Stimulated activated naive CD8-positive, alpha-beta T cell treated with anti-CD3 and anti-CD28 coated beads, Interleukin-15, amount 100 ng/mL, for 72 hours (primary cell): ENCODE measurements around the gene DISP3.

Experiments
- ATAC-seq: fragments of 150-1000 bp; cut with Tn5 transposase; 2 replicates; pipeline ENCODE4 v1.10.0; 2021; ENCODE audit warnings: mild to moderate bottlenecking, moderate library complexity
- DNase-seq, 2 donors: peaks; one replicate each; pipeline ENCODE4 v3.0.0; 2021 to 2022
- H3K27ac Mint-ChIP-seq, 2 donors: one replicate each; pipeline ENCODE4 v1.8.0; 2022; ENCODE audit warnings: mild to moderate bottlenecking in 2 of 2, mixed read lengths in 2 of 2, moderate library complexity in 2 of 2
- H3K27me3 Mint-ChIP-seq: one replicate; pipeline ENCODE4 v1.8.0; 2022; ENCODE audit warnings: mixed read lengths
- H3K4me1 Mint-ChIP-seq: one replicate; pipeline ENCODE4 v1.8.0; 2022; ENCODE audit warnings: mild to moderate bottlenecking, mixed read lengths
- H3K4me3 Mint-ChIP-seq, 2 donors: one replicate each; pipeline ENCODE4 v1.8.0; 2022; ENCODE audit warnings: mild to moderate bottlenecking in 2 of 2, mixed read lengths in 2 of 2, moderate library complexity in 1 of 2
- H3K9me3 Mint-ChIP-seq, 2 donors: one replicate each; pipeline ENCODE4 v1.8.0; 2022; ENCODE audit warnings: mixed read lengths in 2 of 2

The DISP3 gene

GRCh38 chr1:11492235-11492634 is 13.3 kb downstream of the DISP3 start:
- H3K27ac Mint-ChIP-seq = no peak overlapping the region
- peaks cover 18% of the 10 kb centered on the region for H3K27me3 Mint-ChIP-seq
- no peak overlapping the region for H3K4me3 Mint-ChIP-seq
- no peak for ATAC-seq
- H3K9me3 Mint-ChIP-seq = no peaks in the 10 kb centered on the region
- no peaks in the 10 kb centered on the region for H3K4me1 Mint-ChIP-seq
- no peak for DNase-seq

DNA sequence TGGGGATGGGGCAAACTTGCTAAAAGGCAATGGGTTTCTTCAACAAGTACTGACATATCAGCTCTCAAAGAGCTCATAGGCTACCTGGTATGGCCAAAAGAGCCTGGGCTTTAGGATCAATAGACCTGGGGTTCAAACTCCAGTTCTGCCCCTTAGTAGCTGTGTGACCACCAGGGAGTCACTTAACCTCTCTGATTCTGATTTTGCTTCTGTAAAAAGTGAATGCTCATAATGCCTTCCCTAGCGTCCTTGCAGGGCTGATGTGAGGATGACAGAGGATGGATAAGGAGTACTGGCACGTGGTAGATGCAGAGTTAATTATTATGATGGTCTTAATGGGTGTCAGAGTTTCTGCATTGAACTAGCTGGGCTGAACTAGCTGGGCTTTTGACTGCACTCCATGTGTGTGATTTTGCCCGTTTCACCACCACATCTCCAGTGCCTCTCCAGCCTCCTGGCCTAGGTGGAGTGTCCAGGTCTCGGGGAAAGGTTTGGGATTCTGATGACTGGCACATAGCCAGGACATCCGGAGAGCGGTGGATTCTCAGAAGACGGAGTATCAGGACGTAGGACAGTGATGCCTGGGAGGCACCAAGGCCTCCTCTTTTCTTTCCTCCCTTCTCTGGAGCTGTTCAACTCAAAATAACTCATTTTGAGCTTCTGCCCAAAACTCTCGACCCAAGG is 15.2 kb downstream of the DISP3 start:
- H3K9me3 Mint-ChIP-seq = no peaks in the 10 kb centered on the region
- H3K4me3 Mint-ChIP-seq = no peak overlapping the region
- H3K27me3 Mint-ChIP-seq = peaks cover 8% of the 10 kb centered on the region
- DNase-seq (no peak), ATAC-seq (no peak)
- no peaks in the 10 kb centered on the region for H3K4me1 Mint-ChIP-seq
- peak overlapping the region in 1 of 2 donors; percentile 27 for H3K27ac Mint-ChIP-seq

DNA sequence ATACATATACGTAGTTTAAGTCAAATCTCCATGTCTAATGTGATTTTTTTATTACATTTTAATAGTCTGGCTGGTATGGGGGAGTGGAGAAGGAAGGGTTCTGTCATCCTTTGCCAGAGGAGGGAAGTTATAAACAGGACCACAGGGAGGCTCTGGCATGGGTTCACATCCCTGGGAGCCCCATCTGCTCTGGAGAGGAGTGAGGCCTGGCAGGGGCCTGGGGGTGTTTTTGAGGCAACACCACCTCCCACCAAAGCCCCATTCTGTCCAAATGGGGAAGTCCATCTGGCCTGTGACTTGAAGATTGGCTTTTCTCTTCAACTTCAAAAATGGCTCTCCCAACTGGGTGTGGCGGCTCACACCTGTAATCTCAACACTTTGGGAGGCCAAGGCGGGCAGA is 15.8 kb downstream of the DISP3 start:
- H3K4me3 Mint-ChIP-seq = no peak overlapping the region
- H3K27me3 Mint-ChIP-seq = peaks cover 8% of the 10 kb centered on the region
- no peak overlapping the region for H3K27ac Mint-ChIP-seq
- H3K4me1 Mint-ChIP-seq = no peaks in the 10 kb centered on the region
- DNase-seq = no peak
- no peak for ATAC-seq
- no peaks in the 10 kb centered on the region for H3K9me3 Mint-ChIP-seq

DNA sequence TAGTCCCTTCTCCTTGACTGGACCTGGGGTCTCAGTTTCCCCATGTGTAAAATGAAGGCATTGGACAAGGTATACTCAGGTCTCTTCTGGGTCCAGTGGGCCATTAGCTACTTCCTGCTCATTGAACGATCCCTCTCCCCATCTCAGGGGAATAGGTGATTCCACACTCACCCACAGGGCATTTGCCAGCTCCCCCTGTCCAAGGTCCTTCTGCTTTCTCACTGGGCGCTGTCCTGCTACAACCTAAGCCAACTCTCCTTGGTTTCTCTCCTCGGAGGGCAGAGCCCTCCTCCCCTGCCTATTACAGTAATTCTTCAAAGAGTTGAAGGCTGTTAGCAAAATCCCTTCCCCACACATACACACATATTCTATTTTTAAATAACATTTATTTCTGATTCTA is 16.6 kb downstream of the DISP3 start:
- Mint-ChIP-seq H3K4me3 (no peak overlapping the region), H3K4me1 (no peaks in the 10 kb centered on the region), H3K27me3 (peaks cover 15% of the 10 kb centered on the region), H3K9me3 (no peaks in the 10 kb centered on the region), H3K27ac (peak overlapping the region in 1 of 2 donors; percentile 16)
- ATAC-seq = no peak
- DNase-seq = no peak

GRCh38 chr1:11496551-11497080 is 17.7 kb downstream of the DISP3 start:
- Mint-ChIP-seq H3K27ac (no peak overlapping the region), H3K9me3 (peaks cover 0 to under 1% of the 10 kb centered on the region in 2 donors), H3K4me3 (no peak overlapping the region), H3K27me3 (peaks cover 25% of the 10 kb centered on the region), H3K4me1 (no peaks in the 10 kb centered on the region)
- no peak for ATAC-seq
- no peak for DNase-seq

- Mint-ChIP-seq H3K27ac (no peak overlapping the region), H3K4me1 (no peaks in the 10 kb centered on the region), H3K27me3 (peaks cover 33% of the 10 kb centered on the region), H3K9me3 (peaks cover 5 to 9% of the 10 kb centered on the region in 2 donors), H3K4me3 (no peak overlapping the region)
- ATAC-seq (no peak), DNase-seq (no peak)
Measured at GRCh38 chr1:11498956-11499594, 20.1 kb downstream of the DISP3 start.

- Mint-ChIP-seq H3K27me3 (peaks cover 33% of the 10 kb centered on the region), H3K9me3 (peaks cover 9 to 14% of the 10 kb centered on the region in 2 donors), H3K27ac (no peak overlapping the region), H3K4me1 (no peaks in the 10 kb centered on the region), H3K4me3 (no peak overlapping the region)
- ATAC-seq = no peak
- no peak for DNase-seq
Measured at GRCh38 chr1:11499601-11500331, 20.8 kb downstream of the DISP3 start.

GRCh38 chr1:11500881-11501280 is 21.9 kb downstream of the DISP3 start:
- H3K27me3 Mint-ChIP-seq = peaks cover 33% of the 10 kb centered on the region
- peak overlapping the region in 1 of 2 donors; percentile 36 for H3K4me3 Mint-ChIP-seq
- peaks cover 18 to 23% of the 10 kb centered on the region in 2 donors for H3K9me3 Mint-ChIP-seq
- DNase-seq (no peak), ATAC-seq (no peak)
- H3K27ac Mint-ChIP-seq = peak overlapping the region in 1 of 2 donors; percentile 82
- no peaks in the 10 kb centered on the region for H3K4me1 Mint-ChIP-seq

GRCh38 chr1:11501491-11501897 is 22.5 kb downstream of the DISP3 start:
- H3K4me3 Mint-ChIP-seq = peak overlapping the region; percentile 14 to 36
- H3K9me3 Mint-ChIP-seq = peaks cover 24 to 29% of the 10 kb centered on the region in 2 donors
- H3K4me1 Mint-ChIP-seq = no peaks in the 10 kb centered on the region
- peak overlapping the region in 1 of 2 donors; percentile 82 for H3K27ac Mint-ChIP-seq
- peak in 1 of 2 donors; percentile 45 for DNase-seq
- peak; percentile 69 for ATAC-seq
- H3K27me3 Mint-ChIP-seq = peaks cover 33% of the 10 kb centered on the region

DNA sequence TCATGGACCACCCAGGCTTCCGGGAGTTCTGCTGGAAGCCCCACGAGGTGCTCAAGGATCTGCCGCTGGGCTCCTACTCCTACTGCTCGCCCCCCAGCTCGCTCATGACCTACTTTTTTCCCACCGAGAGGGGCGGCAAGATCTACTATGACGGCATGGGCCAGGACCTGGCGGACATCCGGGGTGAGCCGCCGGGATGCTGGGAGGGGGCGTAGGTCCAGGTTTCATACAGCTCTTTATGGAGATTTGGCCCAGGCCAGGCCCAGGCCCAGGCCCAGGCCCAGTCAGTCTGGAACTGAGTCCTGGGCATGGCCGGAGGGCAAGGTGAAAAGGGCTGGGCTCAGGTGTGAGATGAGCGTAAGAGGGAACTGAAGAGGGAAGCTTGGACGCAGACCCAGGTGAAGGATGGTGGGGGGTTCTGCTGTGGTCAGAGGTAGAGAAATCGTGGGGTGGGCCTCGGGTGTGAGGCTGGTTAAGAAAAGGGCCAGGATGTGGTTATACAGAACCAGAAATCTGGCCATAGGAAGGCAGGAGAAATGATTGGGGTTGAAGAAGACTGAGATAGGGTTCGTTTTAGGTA is 23.0 kb downstream of the DISP3 start:
- Mint-ChIP-seq H3K4me3 (peak overlapping the region; percentile 0 to 14), H3K9me3 (peaks cover 25 to 31% of the 10 kb centered on the region in 2 donors)

DNA sequence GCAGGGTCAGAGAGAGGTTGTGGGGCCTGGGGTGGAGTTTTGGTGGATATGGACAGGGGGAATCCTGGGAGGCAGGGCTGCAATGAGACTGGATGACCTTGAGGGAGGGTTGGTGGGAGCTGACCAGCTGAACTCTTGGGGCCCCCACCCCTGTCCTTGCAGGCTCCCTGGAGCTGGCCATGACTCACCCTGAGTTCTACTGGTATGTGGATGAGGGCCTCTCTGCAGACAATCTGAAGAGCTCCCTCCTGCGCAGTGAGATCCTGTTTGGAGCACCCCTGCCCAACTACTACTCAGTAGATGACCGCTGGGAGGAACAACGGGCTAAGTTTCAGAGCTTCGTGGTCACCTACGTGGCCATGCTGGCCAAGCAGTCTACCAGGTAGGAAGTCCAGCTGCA is 23.6 kb downstream of the DISP3 start:
- Mint-ChIP-seq H3K27ac (no peak overlapping the region), H3K4me1 (no peaks in the 10 kb centered on the region), H3K9me3 (peaks cover 25 to 31% of the 10 kb centered on the region in 2 donors), H3K27me3 (peaks cover 33% of the 10 kb centered on the region), H3K4me3 (no peak overlapping the region)
- ATAC-seq = no peak
- no peak for DNase-seq

More for the DNA sequence above, 23.0 kb downstream of the DISP3 start:
- Mint-ChIP-seq H3K27ac (no peak overlapping the region), H3K27me3 (peaks cover 33% of the 10 kb centered on the region), H3K4me1 (no peaks in the 10 kb centered on the region)
- ATAC-seq = no peak
- no peak for DNase-seq

DNA sequence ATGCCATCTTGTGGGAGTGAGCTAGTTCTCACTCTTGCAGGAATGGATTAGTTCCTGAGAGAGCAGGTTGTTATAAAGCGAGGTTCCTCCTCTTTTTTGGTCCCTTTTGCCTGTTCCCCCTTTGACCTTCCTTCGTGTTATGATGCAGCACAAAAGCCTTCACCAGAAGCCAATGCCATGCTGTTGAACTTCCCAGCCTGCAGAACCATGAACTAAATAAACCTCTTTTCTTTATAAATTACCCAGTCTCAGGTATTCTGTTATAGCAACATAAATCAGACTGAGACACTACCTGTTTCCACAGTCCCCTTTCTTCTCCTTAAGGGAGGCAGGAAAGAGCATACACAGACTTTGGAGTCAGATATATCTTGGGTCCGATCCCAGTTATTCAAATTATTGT is 25.6 kb downstream of the DISP3 start:
- Mint-ChIP-seq H3K9me3 (peaks cover 25 to 39% of the 10 kb centered on the region in 2 donors), H3K27me3 (peaks cover 29% of the 10 kb centered on the region), H3K4me1 (no peaks in the 10 kb centered on the region), H3K27ac (no peak overlapping the region), H3K4me3 (no peak overlapping the region)
- ATAC-seq = no peak
- DNase-seq = no peak

DNA sequence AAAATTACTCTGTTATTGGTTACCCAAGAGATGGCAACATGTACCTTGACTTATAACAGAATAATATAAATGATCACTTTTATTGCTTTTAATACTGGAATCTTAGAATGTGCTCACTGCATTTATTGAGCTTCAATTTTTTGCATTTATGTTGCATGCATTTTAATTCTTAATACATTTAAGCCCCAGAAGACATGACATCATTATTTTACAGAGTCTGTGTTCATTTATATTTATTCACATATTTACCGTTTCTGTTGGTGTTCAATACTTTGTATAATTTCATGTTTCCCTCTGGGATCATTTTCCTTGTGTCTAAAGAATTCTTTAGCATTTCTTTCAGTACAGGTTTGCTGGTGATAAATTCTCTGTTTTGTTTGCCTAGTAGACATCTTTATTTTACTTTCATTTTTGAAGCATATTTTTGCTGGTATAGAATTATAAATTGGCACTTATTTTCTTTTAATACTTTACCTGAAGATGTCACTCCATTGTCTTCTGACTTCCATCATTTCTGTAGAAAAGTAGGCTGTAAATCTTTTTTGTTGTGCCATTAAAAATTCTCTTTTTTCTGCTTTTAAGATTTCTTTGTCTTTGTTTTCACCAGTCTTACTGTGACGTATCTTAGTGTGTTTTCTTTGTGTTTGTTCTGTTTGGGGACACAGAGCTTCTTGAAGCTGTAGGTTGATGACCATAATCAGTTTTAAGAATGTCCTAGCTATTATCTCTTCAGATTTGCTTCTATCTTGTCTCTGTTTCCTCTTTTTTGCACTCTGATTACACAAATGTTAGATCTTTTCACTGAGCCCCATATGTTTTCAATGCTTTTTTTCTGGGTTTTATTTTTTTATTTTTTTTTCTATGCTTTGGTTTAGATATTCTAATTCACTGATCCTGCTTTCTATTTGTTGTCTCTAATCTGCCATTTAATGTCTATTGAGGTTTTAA is 26.9 kb downstream of the DISP3 start:
- DNase-seq = no peak
- no peak for ATAC-seq
- Mint-ChIP-seq H3K27me3 (peaks cover 16% of the 10 kb centered on the region), H3K4me1 (no peaks in the 10 kb centered on the region), H3K4me3 (no peak overlapping the region), H3K27ac (no peak overlapping the region), H3K9me3 (peaks cover 28 to 39% of the 10 kb centered on the region in 2 donors)

GRCh38 chr1:11507309-11507708 is 28.4 kb downstream of the DISP3 start:
- Mint-ChIP-seq H3K4me1 (no peaks in the 10 kb centered on the region), H3K4me3 (no peak overlapping the region), H3K27ac (no peak overlapping the region), H3K9me3 (peaks cover 29 to 31% of the 10 kb centered on the region in 2 donors), H3K27me3 (peaks cover 1% of the 10 kb centered on the region)
- DNase-seq (no peak), ATAC-seq (no peak)
